GM12878 (cell line): ENCODE measurements around the gene NAP1L4. TPM values are rescaled to one million over a fixed set of nuclear protein-coding genes. Genes with fewer than 3 reads are reported as not detected.

ENCODE experiments used
- ATAC-seq: fragments of 200-7000 bp; cut with Tn5 transposase; 3 replicates; pipeline ENCODE4 v1.9.1; 2020; ENCODE audit warnings: mild to moderate bottlenecking, moderate library complexity
- BruUV-seq: library from RNA; stranded (reverse); fragments of 400-500 nt; replicated peaks from 2 replicates; lab custom pipeline; 2021; lab: Mats Ljungman, UMichigan
- CTCF ChIA-PET: fragments of 300-600 bp; sonication (Branson Sonifier 250); formaldehyde crosslinking; extraction: SDS; loops from one replicate; lab custom pipeline; 2021; ENCODE audit warnings: inconsistent platforms; lab: Yijun Ruan, JAX
- POLR2A ChIA-PET: fragments of 350-600 bp; formaldehyde crosslinking; extraction: SDS; loops from one replicate; lab custom pipeline; 2021; ENCODE audit warnings: inconsistent platforms; lab: Charles Lee
- RAD21 ChIA-PET: fragments of 300-600 bp; sonication (Branson Sonifier 250); formaldehyde crosslinking; loops from one replicate; lab custom pipeline; 2023; ENCODE audit warnings: antibody characterized with exemption; ENCODE audit not compliant: unreplicated experiment; lab: Charles Lee
- SMC1A ChIA-PET: fragments of 300-600 bp; sonication (Branson Sonifier 250); formaldehyde crosslinking; loops from one replicate; lab custom pipeline; 2023; ENCODE audit not compliant: unreplicated experiment, uncharacterized antibody; lab: Charles Lee
- DNase-seq: peaks from one replicate; pipeline ENCODE4 v3.0.0-alpha.2; 2011; ENCODE audit warnings: low read depth, low spot score
- FAIRE-seq: peaks from 3 replicates; lab custom pipeline; 2011; peaks lifted over from hg19 to GRCh38; lab: Jason Lieb, UNC
- H2AFZ ChIP-seq: 2 replicates; pipeline ENCODE4 v1.6.0; 2011; ENCODE audit warnings: low read depth, low read length, control low read depth; ENCODE audit not compliant: control insufficient read depth
- H3K27ac ChIP-seq: 2 replicates; pipeline ENCODE4 v1.5.1; 2011; ENCODE audit warnings: control low read depth; ENCODE audit not compliant: control insufficient read depth, insufficient read depth
- H3K27me3 ChIP-seq, 2 experiments: replicated peaks in 1 of 2; 2 replicates each; pipeline versions ENCODE4 v1.6.0 to v1.6.1; 2011; ENCODE audit warnings: low read length in 1 of 2; ENCODE audit not compliant: control insufficient read depth in 2 of 2, insufficient read depth in 2 of 2
- H3K36me3 ChIP-seq, 2 experiments: 2 replicates each; pipeline ENCODE4 v1.5.1; 2011; ENCODE audit warnings: low read length in 1 of 2; ENCODE audit not compliant: control insufficient read depth in 2 of 2, insufficient read depth in 2 of 2
- H3K4me1 ChIP-seq: 2 replicates; pipeline ENCODE4 v1.6.1; 2011; ENCODE audit warnings: mild to moderate bottlenecking, low read length, moderate library complexity, mixed read lengths; ENCODE audit not compliant: control insufficient read depth, insufficient read depth
- H3K4me2 ChIP-seq: 2 replicates; pipeline ENCODE4 v1.6.0; 2011; ENCODE audit warnings: control low read depth; ENCODE audit not compliant: control insufficient read depth, insufficient read depth
- H3K4me3 ChIP-seq: fragments of 200-600 bp; sonication (generic); 2 replicates; pipeline ENCODE4 v1.5.1; 2016
- H3K79me2 ChIP-seq: 2 replicates; pipeline ENCODE4 v1.6.0; 2011; ENCODE audit warnings: low read length; ENCODE audit not compliant: control insufficient read depth, insufficient read depth
- H3K9ac ChIP-seq: 2 replicates; pipeline ENCODE4 v1.8.0; 2011; ENCODE audit warnings: low read length, control low read depth, mixed read lengths; ENCODE audit not compliant: control insufficient read depth, insufficient read depth
- H3K9me3 ChIP-seq: replicated peaks from 3 replicates; pipeline ENCODE4 v1.5.1; 2011; ENCODE audit warnings: mild to moderate bottlenecking, low read length; ENCODE audit not compliant: control insufficient read depth, insufficient read depth
- H4K20me1 ChIP-seq: 2 replicates; pipeline ENCODE4 v1.6.0; 2011; ENCODE audit not compliant: control insufficient read depth, insufficient read depth
- BCL11A ChIP-seq: IDR thresholded peaks from 2 replicates; pipeline ENCODE4 v1.6.1; 2011; ENCODE audit warnings: low read depth, low read length
- CHD4 ChIP-seq: fragments of 200-600 bp; sonication (generic); IDR thresholded peaks from 2 replicates; pipeline ENCODE4 v1.6.1; 2016; ENCODE audit warnings: mild to moderate bottlenecking
- HCFC1 ChIP-seq: fragments of 150-350 bp; IDR thresholded peaks from 2 replicates; pipeline ENCODE4 v1.6.1; 2014; ENCODE audit warnings: low read length
- MTA3 ChIP-seq: IDR thresholded peaks from 2 replicates; pipeline ENCODE4 v1.6.1; 2012; ENCODE audit warnings: low read length, inconsistent platforms, borderline replicate concordance
- POLR2AphosphoS5 ChIP-seq: IDR thresholded peaks from 2 replicates; pipeline ENCODE4 v1.6.1; 2011; ENCODE audit warnings: mild to moderate bottlenecking, low read length, inconsistent platforms
- ZNF217 ChIP-seq: fragments of 450-650 bp; IDR thresholded peaks from 2 replicates; pipeline ENCODE4 v1.6.1; 2017; ENCODE audit warnings: antibody characterized with exemption, mild to moderate bottlenecking
- WGBS: methylation state at CpG from one replicate; pipeline ENCODE4 v1.1.6; 2016; ENCODE audit warnings: low lambda C conversion rate; ENCODE audit not compliant: insufficient replicate concordance, insufficient coverage; ENCODE audit errors: missing lambda C conversion rate; 5-methylcytosine and 5-hydroxymethylcytosine counted together
- in situ Hi-C: fragments of 300-500 bp; cut with MboI; formaldehyde crosslinking; loops from 9 replicates; pipeline ENCODE4 v1.14.3; 2018; ENCODE audit warnings: mixed read lengths
- intact Hi-C: fragments of 100-400 bp; cut with micrococcal nuclease; formaldehyde crosslinking; loops from one replicate; pipeline ENCODE4 v1.14.2; 2022; ENCODE audit not compliant: unreplicated experiment
- polyA plus RNA-seq, 11 experiments: library from polyadenylated mRNA; depleted of rRNA in 4 of 11; unstranded in 6 of 11; stranded (reverse) in 5 of 11; fragments of >200 nt; fragmentation: Nextera tagmentation in 4 of 11; fragmentation: Illumina TruSeq in 1 of 11; extraction: Ambion mirVana in 4 of 11; extraction: Trizol in 1 of 11; gene quantifications; 1 replicate in 1 of 11; 2 replicates in 10 of 11; pipeline versions ENCODE4 v1.2.1 to v1.2.3, GENCODE V29; 2011 to 2016; ENCODE audit warnings: inconsistent platforms in 2 of 11, missing spikeins in 2 of 11, low read depth in 1 of 11
- total RNA-seq, 4 experiments: library from RNA; depleted of rRNA in 3 of 4; stranded (reverse); fragments of >200 nt in 3 of 4; fragmentation: Illumina TruSeq in 1 of 4; extraction: Trizol in 1 of 4; gene quantifications; 2 replicates each; pipeline versions ENCODE4 v1.2.1 to v1.2.3, GENCODE V29; 2013 to 2021
- TF ChIP-seq, protein P1 (sequence below): IDR thresholded peaks from 2 replicates; pipeline ENCODE4 v1.6.1; 2011; ENCODE audit warnings: borderline replicate concordance, low read depth, mild to moderate bottlenecking, moderate library complexity, mixed read lengths, low read length; ENCODE audit not compliant: insufficient read depth; ENCODE audit errors: extremely low read length

The NAP1L4 gene
- total and polyA plus RNA-seq, 10 of the 15 experiments (the other 5 are each of a cell fraction or from before 2014, with no cell fraction given): 24.8 to 198 (median 114) TPM

DNA sequence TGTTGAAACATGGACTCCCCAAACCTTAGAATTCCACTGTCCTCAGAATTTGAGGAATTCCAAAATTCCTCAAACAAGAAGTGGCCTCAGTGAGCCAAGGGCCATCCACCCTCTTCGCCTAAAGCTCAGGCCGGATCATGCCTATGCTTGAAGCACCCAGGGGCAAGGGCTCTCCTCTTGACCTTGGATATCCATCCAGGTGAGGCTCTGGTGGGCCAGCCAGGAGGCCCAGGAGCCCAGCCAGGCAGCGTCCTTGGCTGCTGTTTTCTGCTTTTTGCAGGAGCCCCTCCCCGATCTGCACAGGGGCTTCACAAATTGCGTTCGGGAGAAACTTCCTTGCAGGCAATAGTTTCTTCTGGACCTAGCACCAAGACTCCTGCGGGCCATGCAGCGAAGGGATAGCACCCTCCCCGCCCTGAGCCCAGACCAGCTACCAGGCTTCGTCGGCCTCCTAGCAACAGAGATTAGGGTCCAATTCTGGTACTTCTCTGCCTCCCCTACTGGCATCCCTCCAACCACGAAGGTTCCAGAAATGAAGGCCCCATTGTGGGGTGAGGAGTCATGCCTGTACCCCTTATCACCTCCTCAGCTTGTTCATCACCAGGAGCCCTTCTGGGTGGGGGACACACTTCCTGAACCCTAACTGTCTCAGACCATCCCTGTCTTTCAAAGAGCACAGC lies 64.9 kb downstream of the NAP1L4 start:
- Histone ChIP-seq H3K79me2 (no peaks in the 10 kb centered on the region), H3K27me3 (peaks cover 3 to 15% of the 10 kb centered on the region in 2 experiments), H2AFZ (no peak overlapping the region), H3K9ac (no peak overlapping the region), H3K36me3 (no peaks in the 10 kb centered on the region), H3K4me1 (peaks cover 13% of the 10 kb centered on the region), H3K4me2 (no peak overlapping the region), H3K27ac (no peak overlapping the region), H3K9me3 (no peaks in the 10 kb centered on the region), H4K20me1 (no peaks in the 10 kb centered on the region), H3K4me3 (no peak overlapping the region)
- in situ Hi-C loops (no loop called here), intact Hi-C loops (no loop called here)
- no TSS peak for BruUV-seq
- POLR2A ChIA-PET: no interaction called here
- CTCF ChIA-PET: interaction anchor here (0.9 kb wide), 1 partner anchor 51 kb away, joined by 3 read pairs; no protein-coding TSS in a partner anchor
- 60% methylated on average over 12 of the region's 12 CpGs for WGBS
- RAD21 ChIA-PET: no interaction called here
- ATAC-seq: no peak
- DNase-seq: no peak
- no peak for FAIRE-seq
- SMC1A ChIA-PET: no interaction called here
- TF ChIP-seq ZNF217 (no peak), HCFC1 (no peak), CHD4 (no peak), POLR2AphosphoS5 (no peak), MTA3 (no peak), BCL11A (no peak)
- TF ChIP-seq, protein P1, sequence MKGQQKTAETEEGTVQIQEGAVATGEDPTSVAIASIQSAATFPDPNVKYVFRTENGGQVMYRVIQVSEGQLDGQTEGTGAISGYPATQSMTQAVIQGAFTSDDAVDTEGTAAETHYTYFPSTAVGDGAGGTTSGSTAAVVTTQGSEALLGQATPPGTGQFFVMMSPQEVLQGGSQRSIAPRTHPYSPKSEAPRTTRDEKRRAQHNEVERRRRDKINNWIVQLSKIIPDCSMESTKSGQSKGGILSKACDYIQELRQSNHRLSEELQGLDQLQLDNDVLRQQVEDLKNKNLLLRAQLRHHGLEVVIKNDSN: no peak
